Activated naive CD4-positive, alpha-beta T cell treated with anti-CD3 and anti-CD28 coated beads for 36 hours (primary cell): ENCODE measurements around the gene C1QC. TPM values are rescaled to one million over a fixed set of nuclear protein-coding genes. Genes with fewer than 3 reads are reported as not detected.

Experiments used
- CTCF ChIA-PET: fragments of 350-600 bp; sonication (Branson Sonifier 250); formaldehyde crosslinking; loops from one replicate; lab custom pipeline; 2021; ENCODE audit warnings: antibody characterized with exemption; lab: Charles Lee
- DNase-seq: peaks from one replicate; pipeline ENCODE4 v3.0.0-alpha.2; 2020
- H3K27ac Mint-ChIP-seq: one replicate; pipeline ENCODE4 v1.8.0; 2021; ENCODE audit warnings: mild to moderate bottlenecking, mixed read lengths
- H3K27me3 Mint-ChIP-seq: one replicate; pipeline ENCODE4 v1.8.0; 2021; ENCODE audit warnings: low read depth, mixed read lengths
- H3K36me3 Mint-ChIP-seq: one replicate; pipeline ENCODE4 v1.8.0; 2021; ENCODE audit warnings: low read depth, mixed read lengths
- H3K4me1 Mint-ChIP-seq: one replicate; pipeline ENCODE4 v1.8.0; 2021; ENCODE audit warnings: low read depth, mixed read lengths
- H3K4me3 Mint-ChIP-seq: one replicate; pipeline ENCODE4 v1.8.0; 2021; ENCODE audit warnings: mild to moderate bottlenecking, moderate library complexity, mixed read lengths
- H3K9me3 Mint-ChIP-seq: one replicate; pipeline ENCODE4 v1.8.0; 2021; ENCODE audit warnings: mixed read lengths
- intact Hi-C: fragments of 100-400 bp; cut with micrococcal nuclease; formaldehyde crosslinking; loops from one replicate; pipeline ENCODE4 v1.15.1; 2023
- total RNA-seq, 2 experiments: library from RNA; stranded (reverse); gene quantifications; one replicate each; pipeline ENCODE4 v1.2.3, GENCODE V29; 2021

Gene C1QC
- total RNA-seq, 2 experiments from 2014 or later: not detected

- no peak overlapping the region for H3K4me3 Mint-ChIP-seq
- CTCF ChIA-PET: interaction anchor here (0.6 kb wide), 2 partner anchors 262 to 358 kb away, joined by 3 read pairs; no protein-coding TSS in a partner anchor
Observed at GRCh38 chr1:22677931-22678896, 34.8 kb downstream of the C1QC start.

GRCh38 chr1:22680726-22681125 lies 37.3 kb downstream of the C1QC start:
- Mint-ChIP-seq H3K27ac (no peak overlapping the region), H3K27me3 (peaks cover 4% of the 10 kb centered on the region), H3K4me1 (no peaks in the 10 kb centered on the region), H3K36me3 (no peaks in the 10 kb centered on the region), H3K9me3 (no peaks in the 10 kb centered on the region), H3K4me3 (no peak overlapping the region)
- no peak for DNase-seq
- CTCF ChIA-PET: no interaction called here
- intact Hi-C loops: no loop called here

More at GRCh38 chr1:22677931-22678896, 34.8 kb downstream of the C1QC start:
- no peaks in the 10 kb centered on the region for H3K4me1 Mint-ChIP-seq
- no peaks in the 10 kb centered on the region for H3K9me3 Mint-ChIP-seq
- H3K27me3 Mint-ChIP-seq: peaks cover 13% of the 10 kb centered on the region
- H3K27ac Mint-ChIP-seq: no peak overlapping the region
- intact Hi-C loops: no loop called here
- no peak for DNase-seq
- no peaks in the 10 kb centered on the region for H3K36me3 Mint-ChIP-seq

DNA sequence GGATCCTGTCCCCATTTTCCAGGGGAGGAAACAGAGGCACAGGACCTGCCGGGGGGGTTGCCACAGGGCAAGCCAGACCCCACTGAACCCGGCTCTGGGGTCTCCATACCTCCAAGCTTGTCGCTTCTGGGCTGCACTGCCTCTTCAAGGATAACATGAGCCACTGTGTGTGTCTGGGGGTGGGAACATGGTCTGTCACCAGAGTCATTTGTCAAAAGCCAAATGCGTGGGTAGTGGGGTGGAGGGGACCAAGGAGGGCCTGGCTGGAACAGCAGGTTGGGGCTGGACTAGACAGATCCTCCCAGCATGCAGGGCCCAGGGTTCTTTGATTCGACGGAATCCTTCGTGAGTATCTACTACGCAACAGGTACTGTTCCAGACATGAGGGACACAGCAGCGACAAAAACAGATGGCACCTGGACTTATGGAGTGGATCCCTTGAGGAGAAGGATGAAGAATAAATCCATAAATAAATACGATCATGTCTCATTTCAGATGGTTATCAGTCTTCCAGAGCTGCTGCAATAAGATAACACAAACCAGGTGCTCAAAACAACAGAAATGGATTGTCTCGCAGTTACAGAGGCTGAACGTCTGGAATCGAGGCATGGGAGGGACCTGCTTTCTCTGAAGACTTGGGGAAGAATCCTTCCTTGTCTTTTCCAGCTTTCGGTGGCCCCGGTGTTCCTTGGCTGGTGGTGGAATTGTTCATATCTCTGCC lies 38.3 kb downstream of the C1QC start:
- Mint-ChIP-seq H3K36me3 (no peaks in the 10 kb centered on the region), H3K27ac (no peak overlapping the region), H3K4me3 (no peak overlapping the region), H3K4me1 (no peaks in the 10 kb centered on the region), H3K27me3 (peaks cover 7% of the 10 kb centered on the region), H3K9me3 (no peaks in the 10 kb centered on the region)
- intact Hi-C loops: no loop called here
- DNase-seq: no peak
- CTCF ChIA-PET: no interaction called here

DNA sequence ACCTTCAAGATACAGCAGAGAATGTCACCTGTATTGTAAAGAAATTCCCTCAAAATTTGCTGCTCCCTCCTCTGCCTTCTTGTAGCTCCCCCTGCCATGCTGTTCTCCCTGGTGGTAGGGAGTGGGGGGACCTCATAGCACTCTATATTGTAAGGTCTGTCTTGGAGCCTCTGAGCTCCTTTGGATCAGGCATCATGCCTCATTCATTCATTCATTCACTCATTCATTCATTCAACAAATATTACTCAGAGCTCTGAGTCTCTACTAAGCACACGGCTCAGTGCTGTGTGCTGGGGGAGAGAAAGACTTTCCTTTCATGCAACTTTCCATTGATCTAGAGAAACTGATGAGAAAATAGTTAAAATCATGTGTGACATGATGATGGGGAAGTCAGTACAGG lies 40.1 kb downstream of the C1QC start:
- Mint-ChIP-seq H3K27me3 (peaks cover 5% of the 10 kb centered on the region), H3K27ac (no peak overlapping the region), H3K4me3 (no peak overlapping the region), H3K4me1 (no peaks in the 10 kb centered on the region), H3K36me3 (no peaks in the 10 kb centered on the region), H3K9me3 (no peaks in the 10 kb centered on the region)
- intact Hi-C loops: no loop called here
- no peak for DNase-seq
- CTCF ChIA-PET: no interaction called here

- H3K9me3 Mint-ChIP-seq: no peaks in the 10 kb centered on the region
- H3K27ac Mint-ChIP-seq: no peak overlapping the region
- H3K4me3 Mint-ChIP-seq: no peak overlapping the region
- H3K36me3 Mint-ChIP-seq: no peaks in the 10 kb centered on the region
- no peaks in the 10 kb centered on the region for H3K4me1 Mint-ChIP-seq
- CTCF ChIA-PET: no interaction called here
- H3K27me3 Mint-ChIP-seq: peaks cover 5% of the 10 kb centered on the region
- no peak for DNase-seq
- intact Hi-C loops: no loop called here
Observed at GRCh38 chr1:22685591-22686059, 42.2 kb downstream of the C1QC start.

- intact Hi-C loops: no loop called here
- Mint-ChIP-seq H3K4me3 (no peak overlapping the region), H3K9me3 (no peaks in the 10 kb centered on the region), H3K36me3 (no peaks in the 10 kb centered on the region), H3K4me1 (no peaks in the 10 kb centered on the region), H3K27ac (no peak overlapping the region), H3K27me3 (peaks cover 5% of the 10 kb centered on the region)
- no peak for DNase-seq
- CTCF ChIA-PET: no interaction called here
Observed at GRCh38 chr1:22687191-22687590, 43.8 kb downstream of the C1QC start.

DNA sequence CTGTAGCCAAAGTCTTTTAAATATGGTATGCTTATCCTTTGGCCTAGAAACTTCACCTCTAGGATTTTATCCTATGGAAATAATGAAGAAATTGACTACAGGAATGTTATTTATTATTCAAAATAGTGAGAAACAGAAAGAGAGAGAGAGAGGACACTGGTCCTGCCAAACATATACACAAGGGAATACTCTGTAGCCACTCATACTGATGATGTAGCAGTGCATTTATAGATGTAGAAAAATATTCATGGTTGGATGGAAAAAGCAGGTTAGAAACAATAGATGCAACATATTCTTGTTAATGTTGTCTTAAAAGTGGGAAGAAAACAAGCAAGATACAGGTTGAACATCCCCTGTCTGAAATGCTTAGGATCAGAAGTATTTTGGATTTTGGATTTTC lies 45.0 kb downstream of the C1QC start:
- H3K9me3 Mint-ChIP-seq: no peaks in the 10 kb centered on the region
- H3K36me3 Mint-ChIP-seq: no peaks in the 10 kb centered on the region
- no peak overlapping the region for H3K27ac Mint-ChIP-seq
- peaks cover 5% of the 10 kb centered on the region for H3K27me3 Mint-ChIP-seq
- intact Hi-C loops: no loop called here
- H3K4me1 Mint-ChIP-seq: no peaks in the 10 kb centered on the region
- no peak for DNase-seq
- CTCF ChIA-PET: no interaction called here
- no peak overlapping the region for H3K4me3 Mint-ChIP-seq

- no peak for DNase-seq
- Mint-ChIP-seq H3K9me3 (no peaks in the 10 kb centered on the region), H3K36me3 (no peaks in the 10 kb centered on the region), H3K4me3 (no peak overlapping the region), H3K27ac (no peak overlapping the region), H3K4me1 (no peaks in the 10 kb centered on the region), H3K27me3 (peaks cover 5% of the 10 kb centered on the region)
- CTCF ChIA-PET: interaction anchor here (0.7 kb wide), 1 partner anchor 471 kb away, joined by 4 read pairs; no protein-coding TSS in a partner anchor
- intact Hi-C loops: no loop called here
Observed at GRCh38 chr1:22689505-22689904, 46.1 kb downstream of the C1QC start.

GRCh38 chr1:22691031-22691753 lies 47.8 kb downstream of the C1QC start:
- CTCF ChIA-PET: no interaction called here
- Mint-ChIP-seq H3K4me3 (no peak overlapping the region), H3K27ac (no peak overlapping the region), H3K9me3 (no peaks in the 10 kb centered on the region), H3K4me1 (no peaks in the 10 kb centered on the region), H3K27me3 (peaks cover under 1% of the 10 kb centered on the region), H3K36me3 (no peaks in the 10 kb centered on the region)
- intact Hi-C loops: no loop called here
- DNase-seq: no peak

- Mint-ChIP-seq H3K27me3 (peaks cover 2% of the 10 kb centered on the region), H3K4me3 (no peak overlapping the region), H3K9me3 (no peaks in the 10 kb centered on the region), H3K36me3 (no peaks in the 10 kb centered on the region), H3K4me1 (no peaks in the 10 kb centered on the region), H3K27ac (no peak overlapping the region)
- DNase-seq: no peak
- CTCF ChIA-PET: interaction anchor here (0.6 kb wide), 1 partner anchor 354 kb away, joined by 3 read pairs; no protein-coding TSS in a partner anchor
- intact Hi-C loops: no loop called here
Observed at GRCh38 chr1:22694172-22694571, 50.7 kb downstream of the C1QC start.

- Mint-ChIP-seq H3K36me3 (no peaks in the 10 kb centered on the region), H3K4me1 (no peaks in the 10 kb centered on the region), H3K4me3 (no peak overlapping the region), H3K27ac (no peak overlapping the region), H3K9me3 (no peaks in the 10 kb centered on the region), H3K27me3 (peaks cover 2% of the 10 kb centered on the region)
- CTCF ChIA-PET: no interaction called here
- DNase-seq: no peak
- intact Hi-C loops: no loop called here
Observed at GRCh38 chr1:22696610-22697009, 53.2 kb downstream of the C1QC start.
